CD4-positive, alpha-beta T cell treated with Interleukin-4 for 1 hour (primary cell): ENCODE measurements around the gene CDK19.

Experiments
- DNase-seq, 2 donors: peaks; one replicate each; pipeline ENCODE4 v3.0.0-alpha.2; 2020 to 2022

The CDK19 gene

GRCh38 chr6:110654096-110654820, 161.0 kb downstream of the CDK19 start:
- DNase-seq: no peak

GRCh38 chr6:110653381-110653780, 161.9 kb downstream of the CDK19 start:
- no peak for DNase-seq

- DNase-seq: no peak
Measured at GRCh38 chr6:110652520-110652919, 162.7 kb downstream of the CDK19 start.

- DNase-seq: no peak
Measured at GRCh38 chr6:110650755-110651154, 164.5 kb downstream of the CDK19 start.

- DNase-seq: no peak
Measured at GRCh38 chr6:110649704-110650103, 165.6 kb downstream of the CDK19 start.

DNA sequence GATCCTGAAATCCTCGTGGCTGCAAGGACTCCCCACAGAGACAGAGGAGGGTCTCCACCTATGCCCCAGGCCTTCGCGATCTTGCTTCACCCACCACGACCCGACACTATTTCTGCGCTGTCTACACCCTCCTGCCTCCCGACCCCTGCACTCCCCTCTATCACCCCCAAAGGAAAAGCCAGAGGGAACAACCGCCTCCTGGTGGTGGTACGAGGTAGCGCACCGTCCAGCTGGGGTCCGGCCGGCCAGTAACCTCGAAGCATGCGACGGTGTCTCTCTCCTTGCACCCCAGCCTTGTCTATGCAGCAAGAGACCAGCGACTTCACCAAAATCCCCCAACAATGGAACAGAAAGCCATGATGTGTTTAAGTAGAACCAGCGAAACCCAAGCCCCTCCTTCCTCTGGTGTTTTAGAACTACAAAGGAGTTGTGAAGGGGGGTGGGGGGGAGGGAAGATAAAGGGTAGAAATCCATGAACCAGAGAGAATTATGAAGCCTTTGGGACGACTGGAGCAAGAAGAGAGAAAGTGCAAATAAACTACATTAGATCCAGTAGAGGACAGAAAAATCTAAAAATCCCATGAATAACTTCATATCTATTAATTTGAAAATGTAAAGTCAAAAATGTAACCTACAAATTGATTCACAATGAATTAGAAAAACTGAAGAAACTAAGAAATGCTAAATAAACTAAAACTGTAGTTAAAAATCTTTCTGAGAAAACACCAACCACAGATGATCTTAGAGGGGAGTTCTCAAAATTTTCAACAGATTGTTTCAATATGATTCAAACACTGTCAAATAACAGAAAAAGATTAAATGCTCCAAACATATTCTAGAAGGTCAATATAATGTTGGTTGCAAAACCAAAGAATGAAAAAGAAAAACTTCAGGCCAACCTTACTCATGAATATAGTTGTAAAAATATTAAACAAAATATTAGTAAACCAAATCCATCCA, 168.0 kb downstream of the CDK19 start:
- DNase-seq: no peak

- DNase-seq: no peak
Measured at GRCh38 chr6:110646419-110646698, 168.9 kb downstream of the CDK19 start.

DNA sequence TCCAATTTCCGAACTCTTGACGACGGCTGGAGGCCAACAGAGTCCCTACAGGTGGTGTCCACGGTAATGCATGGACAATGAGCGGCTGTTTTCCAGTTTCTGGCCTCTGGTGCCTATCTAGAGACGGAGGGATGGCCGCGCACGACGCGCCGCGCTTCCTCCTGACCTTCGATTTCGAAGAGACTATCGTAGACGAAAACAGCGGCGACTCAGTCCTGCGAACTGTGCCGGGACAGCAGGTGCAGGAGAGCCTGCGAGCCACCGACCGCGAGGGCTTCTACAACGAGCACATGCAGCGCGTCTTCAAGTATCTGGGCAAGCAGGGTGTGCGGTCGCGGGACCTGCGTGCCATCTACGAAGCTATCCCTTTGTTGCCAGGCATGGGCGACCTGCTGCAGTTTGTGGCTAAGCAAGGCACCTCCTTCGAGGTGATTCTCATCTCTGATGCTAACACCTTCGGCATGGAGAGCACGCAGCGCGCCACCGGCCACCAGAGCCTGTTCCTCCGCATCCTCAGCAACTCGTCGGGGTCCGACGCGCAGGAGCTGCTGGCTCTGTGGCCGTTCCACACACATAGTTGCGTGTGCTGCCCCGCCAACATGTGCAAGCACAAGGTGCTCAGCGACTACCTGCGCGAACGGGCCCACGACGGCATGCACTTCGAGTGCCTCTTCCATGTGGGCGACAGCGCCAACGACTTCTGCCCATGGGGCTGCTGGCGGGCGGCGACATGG, 169.4 kb downstream of the CDK19 start:
- DNase-seq: no peak

DNA sequence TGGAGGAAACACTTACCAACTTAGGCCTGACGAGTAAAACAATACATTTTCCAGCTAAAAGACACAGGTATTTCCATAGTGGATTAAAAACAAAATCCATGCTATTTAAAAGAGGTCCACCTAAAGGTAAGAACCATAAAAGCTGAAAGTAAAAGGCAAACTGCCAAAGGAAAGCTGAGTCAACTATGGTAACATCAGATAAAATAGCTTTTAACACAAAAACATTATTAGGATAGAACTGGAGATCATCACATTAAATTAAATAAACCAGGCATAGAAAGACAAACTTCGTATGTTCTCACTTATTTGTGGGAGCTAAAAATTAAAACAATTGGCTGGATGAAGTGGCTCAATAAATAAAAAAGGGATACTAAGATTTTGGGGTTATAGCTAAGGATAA, 172.1 kb downstream of the CDK19 start:
- no peak for DNase-seq

DNA sequence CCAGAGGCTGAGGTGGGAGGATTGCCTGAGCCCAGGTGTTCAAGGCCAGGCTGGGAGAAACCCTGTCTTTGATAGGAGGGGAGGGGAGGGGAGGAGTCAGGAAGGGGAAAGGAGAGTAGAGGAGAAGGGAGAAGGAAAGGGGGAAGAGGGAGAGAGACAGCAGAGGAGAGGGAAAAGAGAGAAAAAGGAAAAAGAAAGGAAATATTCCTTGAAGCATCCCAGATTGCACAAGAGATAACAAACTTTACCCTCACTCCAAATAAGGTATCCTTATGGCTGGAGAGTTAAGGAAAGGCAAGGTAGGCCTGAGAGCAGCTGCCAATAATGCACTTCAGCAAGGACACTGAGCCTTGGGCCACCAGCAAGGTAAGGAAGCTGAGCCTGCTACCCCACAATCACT, 172.6 kb downstream of the CDK19 start:
- DNase-seq: no peak

DNA sequence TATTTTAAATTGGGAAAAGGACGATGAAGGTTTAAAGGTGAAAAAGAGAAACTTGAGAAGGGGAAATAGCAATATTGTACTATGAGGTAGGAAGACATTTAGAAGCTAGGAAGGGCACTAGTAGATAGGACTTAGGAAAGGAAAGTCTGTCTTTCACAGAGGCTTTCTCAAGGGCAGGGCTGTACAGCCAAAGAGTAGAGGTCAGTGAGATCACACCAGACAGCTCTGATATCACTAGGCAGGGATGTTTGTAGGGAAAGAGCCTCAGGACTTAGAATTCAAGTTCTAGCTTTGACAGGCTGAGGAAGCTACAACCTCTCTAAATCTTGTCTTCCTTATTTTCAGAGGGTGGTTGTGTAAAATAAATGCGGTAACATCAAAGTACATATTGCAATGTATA, 178.5 kb downstream of the CDK19 start:
- no peak for DNase-seq

DNA sequence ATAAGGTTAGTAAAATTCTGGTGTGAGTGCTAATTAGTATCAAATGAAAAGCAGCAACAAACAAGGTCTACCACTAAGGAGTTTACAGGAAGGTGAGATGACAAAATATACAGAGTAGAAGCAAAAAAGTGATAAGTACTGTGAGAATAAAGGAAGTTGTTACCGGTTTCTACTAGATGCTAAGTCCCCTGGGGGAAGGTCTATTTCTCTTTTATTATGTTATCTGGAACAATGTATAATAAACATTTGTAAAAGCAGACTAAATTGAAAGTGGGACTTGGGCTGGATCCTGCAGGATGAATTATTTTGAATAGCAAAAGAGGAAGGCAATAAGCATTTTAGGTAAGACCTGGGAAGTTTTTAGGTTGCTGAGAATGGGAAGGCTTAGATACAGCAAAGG, 180.2 kb downstream of the CDK19 start:
- DNase-seq: no peak

DNA sequence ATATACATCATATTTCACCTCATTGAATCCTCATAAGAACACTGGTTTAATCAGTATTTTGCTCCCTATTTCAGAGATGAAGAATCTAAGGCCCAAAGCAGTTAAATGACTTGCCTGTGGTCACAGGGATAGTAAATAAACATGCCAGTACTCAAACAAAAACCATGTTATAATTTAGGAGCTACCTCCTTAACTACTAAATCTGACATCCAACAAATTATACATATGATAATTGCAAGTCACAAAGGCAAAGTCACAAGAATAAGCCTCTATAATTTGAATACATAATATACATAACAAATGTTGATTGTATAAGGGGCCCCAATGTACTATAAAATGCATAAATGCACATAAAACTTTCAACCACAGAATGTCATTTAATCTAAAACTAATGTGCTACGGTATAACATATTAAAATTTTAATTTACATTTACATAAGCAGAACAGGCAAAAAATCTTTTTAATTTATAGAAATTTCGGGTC, 181.5 kb downstream of the CDK19 start:
- no peak for DNase-seq

GRCh38 chr6:110629153-110629552, 186.1 kb downstream of the CDK19 start:
- no peak for DNase-seq

DNA sequence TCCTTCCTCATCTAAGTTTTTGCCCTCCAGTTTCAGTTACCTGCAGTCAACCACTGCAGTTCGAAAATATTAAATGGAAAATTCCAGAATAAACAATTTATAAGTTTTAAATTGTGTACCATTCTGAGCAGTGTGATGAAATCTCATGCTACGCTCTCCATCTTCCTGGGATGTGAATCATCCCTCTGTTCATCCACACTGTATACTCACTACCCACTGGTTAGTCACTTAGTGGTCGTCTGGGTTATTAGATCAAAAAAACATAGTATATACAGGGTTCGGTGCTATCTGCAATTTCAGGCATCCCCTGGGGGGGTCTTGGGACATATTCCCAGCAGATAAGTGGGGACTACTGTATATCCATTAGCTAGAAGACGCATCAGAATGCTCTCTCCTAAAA, 186.9 kb downstream of the CDK19 start:
- no peak for DNase-seq

- no peak for DNase-seq
Measured at GRCh38 chr6:110626442-110626841, 188.8 kb downstream of the CDK19 start.

GRCh38 chr6:110625883-110626282, 189.4 kb downstream of the CDK19 start:
- DNase-seq: no peak

DNA sequence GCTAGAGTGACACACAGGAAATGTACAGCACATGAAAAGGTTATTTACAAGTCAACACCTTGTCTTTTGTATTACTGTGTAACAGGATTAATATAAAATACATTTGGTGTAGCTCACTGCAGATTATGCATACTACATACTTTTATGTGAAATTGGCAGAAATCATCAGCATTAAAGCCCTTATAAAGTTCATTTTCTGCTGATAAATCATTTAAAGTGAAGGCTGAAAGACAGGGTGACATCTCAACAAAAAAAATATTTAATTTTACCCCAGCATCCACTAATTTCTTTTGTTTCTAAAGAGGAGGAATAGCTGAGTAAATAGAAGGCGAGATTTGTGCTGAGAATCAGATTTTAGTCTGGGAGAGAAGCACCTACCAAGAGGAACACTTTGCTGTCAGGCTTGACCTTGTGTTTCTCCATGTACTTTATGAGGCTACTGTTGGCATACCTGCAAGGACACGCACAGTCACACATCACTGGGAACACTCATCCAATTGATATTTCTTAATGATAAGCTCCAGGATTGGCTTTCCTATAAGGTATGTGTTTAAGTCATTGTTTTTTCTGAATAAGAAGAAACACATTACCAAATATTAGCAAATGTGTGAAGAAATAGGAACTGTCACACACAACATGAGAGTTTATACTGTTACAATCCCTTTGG, 192.2 kb downstream of the CDK19 start:
- DNase-seq: no peak

- no peak for DNase-seq
Measured at GRCh38 chr6:110621061-110621460, 194.2 kb downstream of the CDK19 start.

- DNase-seq: no peak
Measured at GRCh38 chr6:110620065-110620464, 195.2 kb downstream of the CDK19 start.

- no peak for DNase-seq
Measured at GRCh38 chr6:110619275-110619908, 195.9 kb downstream of the CDK19 start.

- no peak for DNase-seq
Measured at GRCh38 chr6:110618591-110619267, 196.5 kb downstream of the CDK19 start.
